DOHH2 (cell line): ENCODE results near the gene TUBAL3.

ENCODE experiments used
- CTCF ChIP-seq: fragments of 200-600 bp; sonication (generic); IDR thresholded peaks from one replicate; pipeline ENCODE4 v1.5.1; 2014; ENCODE audit warnings: antibody characterized with exemption, mild to moderate bottlenecking, low read depth, low read length; ENCODE audit not compliant: poor library complexity, severe bottlenecking
- EZH2phosphoT487 ChIP-seq: fragments of 200-600 bp; sonication (generic); IDR thresholded peaks from 2 replicates; pipeline ENCODE4 v1.6.1; 2017; ENCODE audit warnings: borderline replicate concordance, mild to moderate bottlenecking, antibody characterized with exemption, low read length, moderate library complexity, mixed read lengths

GRCh38 chr10:5423771-5424170 lies 19.1 kb upstream of the TUBAL3 start:
- TF ChIP-seq CTCF (no peak), EZH2phosphoT487 (no peak)
